Mesodermal cell (in vitro differentiated cells): Measurements from ENCODE around the gene PHACTR3.

Experiments
- H3K27ac ChIP-seq: 2 replicates; pipeline ENCODE4 v1.7.0; 2013; ENCODE audit warnings: mild to moderate bottlenecking, low read depth, low read length, moderate library complexity; ENCODE audit not compliant: severe bottlenecking
- H3K36me3 ChIP-seq: 2 replicates; pipeline ENCODE4 v1.7.1; 2013; ENCODE audit warnings: mild to moderate bottlenecking, low read length, moderate library complexity; ENCODE audit not compliant: control insufficient read depth, insufficient read depth
- H3K4me1 ChIP-seq: one replicate; pipeline ENCODE4 v1.7.1; 2013; ENCODE audit warnings: mild to moderate bottlenecking, low read length; ENCODE audit not compliant: insufficient read depth, control insufficient read depth, poor library complexity, severe bottlenecking
- H3K4me3 ChIP-seq: 2 replicates; pipeline ENCODE4 v1.7.0; 2013; ENCODE audit warnings: low read length, control low read depth, mild to moderate bottlenecking; ENCODE audit not compliant: insufficient read depth, poor library complexity, severe bottlenecking; ENCODE audit errors: extremely low read depth
- H3K9me3 ChIP-seq: 2 replicates; pipeline ENCODE4 v1.7.1; 2013; ENCODE audit warnings: mild to moderate bottlenecking, low read length, moderate library complexity; ENCODE audit not compliant: control insufficient read depth
- WGBS, 2 experiments: methylation state at CpG; one replicate each; pipeline ENCODE4 v1.1.5; 2013; ENCODE audit warnings: missing lambda C conversion rate in 2 of 2; ENCODE audit not compliant: insufficient coverage in 2 of 2; 5-methylcytosine and 5-hydroxymethylcytosine counted together

Gene PHACTR3

GRCh38 chr20:59802471-59803221 lies 198.3 kb downstream of the PHACTR3 start:
- Histone ChIP-seq H3K27ac (no peak overlapping the region), H3K9me3 (peaks cover 12% of the 10 kb centered on the region), H3K4me3 (no peak overlapping the region), H3K4me1 (no peaks in the 10 kb centered on the region), H3K36me3 (no peaks in the 10 kb centered on the region)
- WGBS, 2 experiments, result 87 to 91% methylated on average over 4 to 9 of the region's 9 CpGs

- no peaks in the 10 kb centered on the region for H3K36me3 ChIP-seq
- H3K4me1 ChIP-seq, result no peaks in the 10 kb centered on the region
- no peak overlapping the region for H3K27ac ChIP-seq
- no peak overlapping the region for H3K4me3 ChIP-seq
- H3K9me3 ChIP-seq, result peaks cover 8% of the 10 kb centered on the region
- 82 to 89% methylated on average over 1 to 5 of the region's 5 CpGs for WGBS, 2 experiments
Observed at GRCh38 chr20:59804347-59804746, 200.0 kb downstream of the PHACTR3 start.

- Histone ChIP-seq H3K4me3 (no peak overlapping the region), H3K36me3 (no peaks in the 10 kb centered on the region), H3K4me1 (no peaks in the 10 kb centered on the region), H3K27ac (no peak overlapping the region), H3K9me3 (peaks cover 8% of the 10 kb centered on the region)
- WGBS, 2 experiments, result 68 to 79% methylated on average over 4 to 6 of the region's 9 CpGs
Observed at GRCh38 chr20:59804871-59805665, 200.7 kb downstream of the PHACTR3 start.

- Histone ChIP-seq H3K4me3 (no peak overlapping the region), H3K4me1 (no peaks in the 10 kb centered on the region), H3K36me3 (no peaks in the 10 kb centered on the region), H3K27ac (no peak overlapping the region), H3K9me3 (peaks cover 3% of the 10 kb centered on the region)
- WGBS, 2 experiments, result 90 to 91% methylated on average over 22 to 26 of the region's 26 CpGs
Observed at GRCh38 chr20:59805786-59806577, 201.6 kb downstream of the PHACTR3 start.

- no peak overlapping the region for H3K4me3 ChIP-seq
- H3K9me3 ChIP-seq, result no peaks in the 10 kb centered on the region
- H3K4me1 ChIP-seq, result no peaks in the 10 kb centered on the region
- H3K36me3 ChIP-seq, result no peaks in the 10 kb centered on the region
- 60 to 99% methylated on average over 1 to 6 of the region's 10 CpGs for WGBS, 2 experiments
- no peak overlapping the region for H3K27ac ChIP-seq
Observed at GRCh38 chr20:59806578-59806975, 202.2 kb downstream of the PHACTR3 start.

GRCh38 chr20:59807909-59808728 lies 203.8 kb downstream of the PHACTR3 start:
- Histone ChIP-seq H3K4me1 (no peaks in the 10 kb centered on the region), H3K9me3 (no peaks in the 10 kb centered on the region), H3K27ac (no peak overlapping the region), H3K4me3 (no peak overlapping the region), H3K36me3 (no peaks in the 10 kb centered on the region)
- WGBS, 2 experiments, result 84 to 86% methylated on average over 12 to 16 of the region's 17 CpGs

GRCh38 chr20:59808729-59809381 lies 204.5 kb downstream of the PHACTR3 start:
- Histone ChIP-seq H3K27ac (no peak overlapping the region), H3K4me1 (no peaks in the 10 kb centered on the region), H3K4me3 (no peak overlapping the region), H3K36me3 (no peaks in the 10 kb centered on the region), H3K9me3 (no peaks in the 10 kb centered on the region)
- WGBS, 2 experiments, result 92% methylated on average over 15 to 19 of the region's 29 CpGs

- Histone ChIP-seq H3K4me1 (no peaks in the 10 kb centered on the region), H3K9me3 (no peaks in the 10 kb centered on the region), H3K27ac (no peak overlapping the region), H3K36me3 (no peaks in the 10 kb centered on the region), H3K4me3 (no peak overlapping the region)
- 71 to 73% methylated on average over 2 to 7 of the region's 11 CpGs for WGBS, 2 experiments
Observed at GRCh38 chr20:59809630-59810448, 205.5 kb downstream of the PHACTR3 start.

GRCh38 chr20:59810449-59811187 lies 206.3 kb downstream of the PHACTR3 start:
- H3K4me1 ChIP-seq, result no peaks in the 10 kb centered on the region
- WGBS, 2 experiments, result 75 to 83% methylated on average over 10 of the region's 15 CpGs
- H3K36me3 ChIP-seq, result no peaks in the 10 kb centered on the region
- H3K4me3 ChIP-seq, result no peak overlapping the region
- H3K27ac ChIP-seq, result no peak overlapping the region
- no peaks in the 10 kb centered on the region for H3K9me3 ChIP-seq
